Esophagus mucosa (tissue), 1 donor: ENCODE data around the gene PRODH. TPM values are rescaled to one million over a fixed set of nuclear protein-coding genes. Genes with fewer than 3 reads are reported as not detected.
"Not testable (repeated sequence)": the region's sequence is repeated elsewhere in the genome, so short reads cannot be mapped to it uniquely, and the experiment has no call there.

Experiments used
- ATAC-seq: fragments of 200-7000 bp; cut with Tn5 transposase; one replicate; pipeline ENCODE4 v1.9.1; 2020
- total RNA-seq: library from RNA; stranded (reverse); gene quantifications from one replicate; pipeline ENCODE4 v1.2.4, GENCODE V29; 2023
- donor health status: DM: yes; HTN: yes; CAD: no.

The PRODH gene
- total RNA-seq, 1 donor from 2014 or later = 4.5 TPM

DNA sequence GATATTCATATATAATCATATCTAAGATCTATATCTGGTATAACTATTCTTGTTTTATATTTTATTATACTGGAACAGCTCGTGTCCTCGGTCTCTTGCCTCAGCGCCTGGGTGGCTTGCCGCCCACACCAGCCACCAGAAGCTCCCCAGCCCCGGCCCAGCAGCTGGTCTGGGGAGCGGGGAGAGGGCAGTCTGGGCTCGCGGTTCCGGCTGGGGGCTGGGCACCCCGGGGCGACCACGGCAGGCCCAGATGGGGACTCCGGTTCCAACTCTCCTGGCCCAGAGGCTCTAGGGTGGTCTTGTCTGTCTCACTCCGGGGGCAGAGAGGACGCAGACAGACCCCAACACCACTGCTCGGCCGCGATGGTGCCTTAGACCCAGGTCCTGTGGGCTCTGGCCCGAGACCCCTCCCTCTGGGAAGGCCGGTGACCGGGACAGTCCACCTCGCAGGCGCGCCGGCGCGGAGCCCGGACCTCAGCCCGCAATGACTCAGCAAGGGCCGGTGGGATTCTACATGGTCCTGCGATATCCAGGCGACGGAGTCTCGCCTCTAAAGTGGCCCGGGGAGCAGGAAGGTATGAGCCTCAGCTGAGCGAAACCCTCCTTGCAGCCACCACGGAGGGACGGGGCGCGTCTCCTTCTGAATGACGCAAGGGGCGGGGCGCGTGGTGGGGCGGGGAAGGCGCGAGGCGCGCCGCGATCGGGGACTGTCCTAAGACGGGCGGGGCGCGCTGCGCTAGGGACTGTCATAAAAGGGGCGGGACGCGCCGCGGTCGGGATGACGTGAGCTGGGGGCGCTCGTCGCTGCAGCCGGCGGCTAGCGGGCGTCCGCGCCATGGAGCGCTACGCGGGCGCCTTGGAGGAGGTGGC, 30.3 kb downstream of the PRODH start, which contains the start of gene DGCR6:
TSS of gene DGCR6 (plus strand) at position 781 of the 870 bp plus-strand sequence. CDS start at position 836, 55 bp downstream.
- peak; percentile 96 for ATAC-seq

DNA sequence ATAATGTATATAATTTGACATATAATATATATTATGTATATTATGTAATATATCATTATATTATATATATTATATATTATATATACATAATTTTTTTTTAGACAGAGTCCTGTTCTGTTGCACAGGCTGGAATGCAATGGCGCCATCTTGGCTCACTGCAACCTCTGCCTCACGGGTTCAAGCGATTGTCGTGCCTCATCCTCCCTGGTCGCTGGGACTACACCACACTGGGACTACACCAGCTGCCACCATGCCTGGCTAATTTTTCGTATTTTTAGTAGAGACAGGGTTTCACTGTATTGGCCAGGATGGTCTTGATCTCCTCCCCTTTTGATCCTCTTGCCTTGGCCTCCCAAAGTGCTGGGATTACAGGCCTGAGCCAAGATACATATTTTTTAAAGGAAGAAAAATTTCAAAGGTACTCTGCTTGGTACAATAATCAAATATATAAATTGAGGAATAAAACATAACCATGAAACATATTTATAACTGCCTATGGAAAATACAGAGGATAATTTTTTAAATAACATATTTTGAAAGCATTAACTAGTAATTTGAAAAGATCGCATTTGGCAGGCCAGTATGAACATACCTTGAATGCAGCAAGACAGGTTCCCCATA, 39.9 kb downstream of the PRODH start:
- not testable (repeated sequence) for ATAC-seq

DNA sequence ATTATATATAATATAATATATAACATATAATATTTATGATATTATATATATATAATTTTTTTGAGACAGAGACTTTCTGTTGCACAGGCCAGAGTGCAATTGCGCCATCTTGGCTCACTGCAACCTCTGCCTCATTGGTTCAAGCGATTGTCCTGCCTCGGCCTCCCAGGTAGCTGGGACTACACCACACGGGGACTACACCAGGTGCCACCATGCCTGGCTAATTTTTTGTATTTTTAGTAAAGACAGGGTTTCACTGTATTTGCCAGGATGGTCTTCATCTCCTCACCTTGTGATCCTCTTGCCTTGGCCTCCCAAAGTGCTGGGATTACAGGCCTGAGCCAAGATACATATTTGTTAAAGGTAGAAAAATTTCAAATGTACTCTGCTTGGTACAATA, 42.3 kb downstream of the PRODH start:
- not testable (repeated sequence) for ATAC-seq

DNA sequence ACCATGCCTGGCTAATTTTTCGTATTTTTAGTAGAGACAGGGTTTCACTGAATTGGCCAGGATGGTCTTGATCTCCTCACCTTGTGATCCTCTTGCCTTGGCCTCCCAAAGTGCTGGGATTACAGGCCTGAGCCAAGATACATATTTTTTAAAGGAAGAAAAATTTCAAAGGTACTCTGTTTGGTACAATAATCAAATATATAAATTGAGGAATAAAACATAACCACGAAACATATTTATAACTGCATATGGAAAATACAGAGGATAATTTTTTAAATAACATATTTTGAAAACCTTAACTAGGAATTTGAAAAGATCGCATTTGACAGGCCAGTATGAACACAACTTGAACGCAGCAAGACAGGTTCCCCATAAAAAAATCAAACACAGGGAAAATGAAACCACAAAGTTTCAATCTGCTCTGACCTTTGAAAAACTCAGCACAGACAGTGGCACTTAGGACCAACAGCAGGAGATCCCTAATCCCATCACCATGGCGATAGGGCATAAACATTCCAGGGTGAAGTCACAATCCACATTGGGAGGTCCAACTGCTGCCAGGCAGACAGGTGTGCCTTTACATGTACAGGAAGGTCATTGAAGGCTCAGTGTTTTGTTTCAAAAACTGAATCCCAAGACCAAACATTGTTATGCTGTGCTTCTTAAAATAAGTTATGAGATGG, 45.4 kb downstream of the PRODH start:
- ATAC-seq = not testable (repeated sequence)

DNA sequence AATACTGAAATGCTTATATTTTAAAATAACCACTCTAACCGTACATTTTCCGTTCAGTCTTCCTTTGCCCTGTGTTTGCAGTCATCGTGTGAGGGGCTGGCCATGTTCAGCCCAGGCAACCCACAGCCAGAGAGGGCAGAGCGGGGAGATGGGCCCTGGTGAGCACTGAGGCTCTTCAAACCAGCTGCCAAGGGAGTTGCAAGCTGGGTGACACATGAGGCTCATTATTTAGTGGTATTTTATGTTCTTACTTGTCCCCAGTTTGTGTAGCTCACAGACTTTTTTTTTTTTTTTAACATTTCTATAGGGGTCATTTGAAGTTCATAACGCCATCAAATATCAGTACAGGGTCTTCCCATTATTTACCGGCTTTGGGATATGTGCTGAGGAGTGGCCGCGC, 48.0 kb downstream of the PRODH start:
- no peak for ATAC-seq

DNA sequence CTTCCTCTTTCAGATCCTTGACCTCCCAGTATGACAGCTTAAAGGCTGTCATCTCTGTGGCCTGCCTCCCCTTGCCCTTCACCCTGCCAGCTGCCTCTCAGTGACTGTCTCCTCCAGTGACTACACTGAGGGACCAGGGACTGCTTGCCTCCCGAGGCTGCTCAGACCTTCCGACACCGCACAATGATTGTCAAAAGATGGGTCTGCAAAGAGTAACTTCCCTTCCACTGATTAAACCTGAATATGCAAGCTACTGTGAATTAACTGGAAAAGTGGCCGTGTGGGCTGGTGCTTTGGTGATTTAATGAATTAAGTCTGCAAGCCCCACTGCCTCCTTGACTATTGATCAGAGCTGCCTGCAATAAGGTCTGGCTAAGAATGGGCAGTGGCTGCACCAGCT, 51.6 kb downstream of the PRODH start:
- not testable (repeated sequence) for ATAC-seq

DNA sequence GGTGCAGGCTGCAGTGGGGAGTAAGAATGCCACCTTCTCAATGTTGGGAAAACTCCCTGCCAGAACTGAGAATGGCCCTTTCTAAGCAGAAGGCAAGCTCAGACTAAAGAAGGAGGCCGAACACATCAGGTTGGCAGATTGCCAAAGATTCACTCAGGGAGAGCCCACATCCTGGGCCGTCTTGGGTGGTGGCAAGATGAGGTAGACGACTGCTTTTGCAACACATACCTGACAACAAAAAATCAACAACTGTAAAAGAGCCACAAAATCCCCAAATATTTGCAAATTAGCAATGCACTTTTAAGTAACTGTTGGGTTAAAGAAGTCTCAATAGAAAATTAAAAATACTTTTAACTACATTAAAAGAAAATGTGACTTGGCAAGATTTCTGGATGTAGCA, 54.8 kb downstream of the PRODH start:
- ATAC-seq = not testable (repeated sequence)

Other genes starting within 250 kb of the PRODH start
- gene DGCR6, start 30.0 kb downstream of the PRODH start, total RNA-seq = 1.6 TPM
- gene DGCR2, start 186.1 kb upstream of the PRODH start, total RNA-seq = 46.6 TPM
- gene TSSK2, start 195.0 kb upstream of the PRODH start, total RNA-seq = not detected
- gene ESS2, start 208.4 kb upstream of the PRODH start, total RNA-seq = 9.9 TPM
- not detected for gene GSC2, start 214.0 kb upstream of the PRODH start, total RNA-seq
- gene SLC25A1, start 242.4 kb upstream of the PRODH start, total RNA-seq = 78.5 TPM